Activated T-cell treated with anti-CD3 and anti-CD28 coated beads for 24 hours (primary cell): ENCODE data around the gene TIMM23B.
"Not testable (repeated sequence)": the region's sequence is repeated elsewhere in the genome, so short reads cannot be mapped to it uniquely, and the experiment has no call there.

Experiments used
- DNase-seq: peaks from one replicate; pipeline ENCODE4 v3.0.0-alpha.2; 2020; ENCODE audit warnings: low read depth

The TIMM23B gene, protein sequence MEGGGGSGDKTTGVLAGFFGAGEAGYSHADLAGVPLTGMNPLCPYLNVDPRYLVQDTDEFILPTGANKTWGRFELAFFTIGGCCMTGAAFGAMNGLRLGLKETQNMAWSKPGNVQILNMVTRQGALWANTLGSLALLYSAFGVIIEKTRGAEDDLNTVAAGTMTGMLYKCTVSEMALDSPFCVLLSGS

DNA sequence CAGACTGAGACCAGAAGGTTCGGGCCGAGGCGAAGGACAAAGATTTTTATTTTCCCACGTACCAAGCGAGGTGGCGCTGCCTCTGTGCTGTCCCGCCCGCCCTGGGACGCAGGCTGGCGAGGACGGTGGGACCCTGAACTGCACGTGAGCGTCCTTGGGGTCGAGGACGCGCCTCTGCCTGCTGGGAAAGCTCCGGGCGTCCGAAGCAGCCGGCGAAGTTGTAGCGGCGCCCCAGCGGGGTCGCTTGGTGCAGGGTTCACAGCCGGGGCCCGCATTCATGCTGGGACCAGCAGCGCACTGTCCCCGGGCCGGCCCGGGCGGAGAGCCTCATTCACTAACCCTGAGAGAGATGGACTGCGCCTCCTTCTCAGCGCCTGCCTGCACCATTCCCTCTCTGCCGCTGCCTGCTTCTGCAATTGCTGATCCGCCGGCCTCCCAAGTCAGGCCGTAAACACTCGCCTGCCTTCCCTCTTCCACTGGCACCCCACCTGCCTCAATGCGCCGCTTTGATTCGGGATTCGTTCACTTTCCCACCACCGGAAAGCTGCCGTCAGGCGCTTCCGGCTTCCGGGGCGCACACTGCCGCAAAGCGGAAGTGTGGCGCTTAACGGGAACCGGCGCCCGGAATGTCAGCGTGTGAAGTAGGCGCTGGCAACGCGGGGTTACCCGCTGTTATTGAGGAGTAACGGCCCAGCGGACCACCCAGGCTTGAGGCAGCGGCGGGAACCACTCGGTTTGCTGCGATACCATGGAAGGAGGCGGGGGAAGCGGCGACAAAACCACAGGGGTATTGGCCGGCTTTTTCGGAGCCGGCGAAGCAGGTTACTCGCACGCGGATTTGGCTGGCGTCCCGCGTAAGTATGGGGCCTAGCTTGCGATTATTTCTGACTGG, at the start of gene TIMM23B, which contains the start of gene PARG:
Gene TIMM23B, plus strand, starts transcription at position 607 of the 892 bp plus-strand sequence. Its CDS starts 142 bp downstream, at position 749.
Gene PARG, minus strand, starts transcription at position 581 of the 892 bp plus-strand sequence. Its CDS starts 302 bp downstream, at position 279.
- peak; percentile 78 for DNase-seq

DNA sequence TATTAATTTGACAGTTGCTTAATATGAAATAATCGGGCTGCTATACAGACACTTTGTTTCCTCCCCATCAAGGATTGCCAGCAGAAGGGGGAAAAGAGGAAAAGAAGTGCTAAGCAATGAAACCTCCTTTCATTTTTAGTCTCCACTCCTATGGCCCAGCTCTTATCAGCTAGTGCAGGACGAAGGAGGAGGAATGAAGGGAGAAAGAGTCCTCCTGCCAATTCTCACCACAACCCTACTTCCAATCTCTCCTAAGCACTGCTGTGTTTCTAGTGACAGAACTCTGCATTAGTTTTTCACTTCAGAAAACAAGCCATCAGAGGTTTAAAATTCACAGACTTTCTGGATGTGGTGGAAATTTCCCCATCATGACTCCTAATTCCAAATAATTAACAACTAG, 41.9 kb upstream of the TIMM23B start:
- DNase-seq: not testable (repeated sequence)

DNA sequence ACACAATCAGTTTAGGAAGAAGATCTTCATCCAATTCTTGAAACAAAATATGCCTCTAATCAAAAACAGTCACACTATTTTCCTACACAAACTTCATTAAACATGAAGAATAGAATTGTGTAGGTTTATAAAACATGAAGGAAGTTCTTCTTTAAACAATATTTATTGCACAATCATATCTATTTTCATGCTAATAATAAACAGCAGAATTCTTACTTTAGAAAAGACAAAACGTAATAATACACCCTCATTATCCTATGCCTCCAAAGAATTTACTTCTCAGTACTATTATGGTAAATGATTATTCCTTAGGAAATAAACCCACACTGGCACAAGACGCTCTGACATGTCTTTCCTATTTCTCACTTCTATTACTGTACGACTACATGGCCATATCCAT, 41.4 kb upstream of the TIMM23B start:
- not testable (repeated sequence) for DNase-seq

DNA sequence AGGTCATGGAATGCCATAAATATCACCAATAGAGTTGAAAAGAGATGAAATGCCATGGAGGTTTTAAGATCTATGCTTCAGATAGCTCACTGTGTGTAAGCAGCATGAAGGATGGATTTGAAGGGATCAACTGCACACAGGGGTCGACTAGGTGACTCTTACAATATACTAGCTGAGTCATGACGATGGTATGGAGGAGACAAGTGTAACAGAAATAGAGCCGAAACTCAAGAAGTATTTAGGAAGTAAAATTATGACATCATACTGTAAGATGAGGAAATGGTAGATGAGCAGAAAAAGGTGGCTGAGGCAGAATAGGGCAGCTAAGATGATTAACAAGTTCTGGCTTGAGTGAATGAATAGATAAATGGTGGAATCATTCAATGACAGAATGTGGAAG, 38.0 kb upstream of the TIMM23B start:
- not testable (repeated sequence) for DNase-seq

DNA sequence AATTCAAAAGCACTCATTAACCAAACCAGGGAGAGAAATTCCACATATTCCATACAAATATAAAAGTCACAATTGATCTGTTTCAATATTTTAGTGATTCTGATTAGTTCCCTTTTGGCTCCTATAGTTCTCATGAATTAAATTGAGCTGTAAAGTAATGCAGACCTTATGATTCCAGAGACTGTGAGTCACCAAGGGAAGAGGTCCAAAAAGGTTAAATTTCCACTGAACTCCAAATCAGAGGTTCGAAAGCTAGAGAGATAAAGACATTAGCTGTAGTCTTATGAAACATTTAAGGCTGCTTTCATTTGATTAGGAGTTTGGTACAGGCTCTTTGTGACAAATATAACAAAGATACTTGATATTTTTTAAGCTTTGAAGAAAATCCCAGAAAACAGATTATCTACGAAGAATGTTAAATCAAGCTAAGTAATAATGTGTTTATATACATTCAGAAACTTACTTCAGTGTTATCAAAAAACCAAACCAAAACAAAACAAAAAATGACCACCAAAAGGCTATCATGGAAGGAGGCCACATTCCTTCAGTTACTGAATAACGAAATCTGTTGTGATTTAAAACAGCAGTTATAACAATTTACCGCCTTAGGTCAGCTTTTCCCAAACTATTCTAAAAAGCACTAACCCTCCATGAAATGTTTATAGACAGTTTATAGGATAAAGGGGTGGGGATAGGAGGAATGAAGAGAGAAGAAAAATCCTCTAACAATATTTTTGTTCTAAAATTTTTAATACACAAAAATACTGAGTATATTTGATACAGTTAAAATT, 33.4 kb upstream of the TIMM23B start:
- not testable (repeated sequence) for DNase-seq

DNA sequence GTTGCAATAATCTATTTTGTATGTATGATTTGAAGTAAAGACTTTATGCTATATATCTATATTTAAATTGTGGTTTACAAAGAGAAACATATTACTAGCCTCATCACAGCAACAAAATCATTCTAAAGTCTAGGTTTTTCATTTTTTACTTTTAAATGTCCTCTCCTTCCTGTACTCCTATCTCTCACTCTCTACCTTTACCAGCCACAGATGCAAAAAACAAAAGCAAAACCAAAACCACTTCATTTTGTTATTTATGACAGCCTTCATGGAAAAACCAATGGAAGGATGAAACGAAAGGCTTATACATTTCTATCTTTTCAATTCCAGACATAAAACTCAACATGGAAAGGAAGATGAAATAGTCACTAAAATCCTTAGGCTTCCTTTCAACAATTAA, 31.6 kb upstream of the TIMM23B start:
- not testable (repeated sequence) for DNase-seq

DNA sequence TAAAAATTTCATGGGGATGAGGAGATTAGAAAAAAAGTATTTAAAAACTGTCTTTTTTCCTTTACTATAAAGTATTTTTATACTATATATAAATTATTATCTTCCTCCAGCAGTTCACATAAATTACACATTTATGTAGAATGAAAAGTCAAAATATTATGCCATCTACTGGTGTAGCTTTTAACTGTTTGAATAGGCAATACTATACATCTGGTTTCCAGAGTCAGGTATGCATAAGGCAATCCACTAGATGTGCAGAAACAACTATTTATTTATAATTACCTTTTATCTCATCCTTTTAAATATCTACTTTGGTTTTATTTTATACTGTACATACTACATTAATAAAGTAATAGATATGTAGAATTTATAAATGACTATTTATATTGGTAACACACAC, 25.4 kb upstream of the TIMM23B start:
- DNase-seq: not testable (repeated sequence)

DNA sequence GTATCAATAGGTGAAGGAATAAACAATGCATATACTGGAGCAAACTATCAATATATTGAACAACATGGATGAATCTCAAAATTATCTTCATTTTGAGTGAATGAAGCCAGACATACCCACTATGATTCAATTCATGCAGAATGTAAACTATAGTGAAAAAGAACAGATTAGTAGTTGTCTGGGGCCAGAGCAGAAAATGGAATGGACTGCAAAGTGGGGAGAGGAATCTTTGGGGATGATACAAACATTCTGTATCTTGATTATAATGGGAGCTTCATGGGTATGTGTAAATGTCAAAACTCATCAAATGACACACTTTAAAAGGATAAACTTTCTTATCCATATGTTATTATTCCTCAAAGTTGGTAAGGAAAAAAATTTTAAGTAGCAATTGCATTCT, 23.9 kb upstream of the TIMM23B start:
- DNase-seq: not testable (repeated sequence)

DNA sequence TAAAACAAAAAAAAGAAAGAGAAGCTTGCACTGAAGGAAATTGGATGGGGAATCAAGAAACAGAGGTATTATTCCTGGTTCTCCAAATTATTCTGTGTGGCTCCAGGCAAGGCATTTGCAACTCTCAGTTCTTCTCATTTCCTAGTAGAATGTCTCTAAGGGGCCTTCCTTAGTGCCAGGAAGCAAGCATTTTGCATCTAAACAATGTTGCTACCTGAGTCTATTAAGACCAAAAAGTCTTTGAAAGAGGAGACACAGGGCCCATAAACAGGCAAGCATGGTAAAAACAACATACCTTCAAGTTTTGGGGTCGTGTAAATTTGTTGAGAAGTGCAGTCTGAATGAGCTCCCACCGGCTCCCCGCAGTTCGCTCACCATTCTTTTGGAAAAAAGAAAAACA, 19.8 kb upstream of the TIMM23B start:
- not testable (repeated sequence) for DNase-seq

DNA sequence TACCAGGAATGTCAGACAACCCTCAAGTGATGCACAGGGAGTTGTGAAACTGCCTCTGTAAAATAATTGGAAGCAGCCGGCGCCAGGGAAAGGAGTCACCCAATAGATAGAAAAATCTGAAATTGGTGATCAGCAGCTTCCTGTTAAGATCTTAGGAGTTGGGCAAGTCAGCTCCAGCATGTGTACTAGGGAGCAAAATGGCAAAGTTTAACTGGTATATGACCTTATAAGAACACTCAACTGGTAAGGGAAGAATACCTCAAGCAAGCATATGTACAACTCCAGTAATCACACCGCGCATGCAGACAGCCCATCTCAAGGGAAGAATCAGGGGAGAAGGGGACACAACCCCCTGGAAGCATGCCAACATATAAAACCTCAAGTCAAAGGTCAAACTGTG, 18.3 kb upstream of the TIMM23B start:
- not testable (repeated sequence) for DNase-seq

DNA sequence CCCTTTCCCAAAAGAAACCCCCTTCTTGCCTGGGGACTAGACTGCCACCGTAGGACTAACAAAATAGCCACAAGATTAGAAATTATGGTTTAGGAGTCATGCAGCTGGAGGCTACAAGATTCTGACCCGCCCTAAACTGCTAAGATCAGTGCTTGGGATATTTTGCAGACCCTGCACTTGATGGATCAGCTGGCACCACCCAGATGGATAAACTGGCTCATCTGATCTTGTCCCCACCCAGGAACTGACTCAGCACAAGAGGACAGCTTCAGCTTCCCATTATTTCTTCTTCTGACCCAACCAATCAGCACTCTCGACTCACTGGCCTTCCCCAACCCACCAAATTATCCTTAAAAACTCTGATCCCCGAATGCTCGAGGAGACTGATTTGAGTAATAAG, 10.6 kb upstream of the TIMM23B start:
- not testable (repeated sequence) for DNase-seq

DNA sequence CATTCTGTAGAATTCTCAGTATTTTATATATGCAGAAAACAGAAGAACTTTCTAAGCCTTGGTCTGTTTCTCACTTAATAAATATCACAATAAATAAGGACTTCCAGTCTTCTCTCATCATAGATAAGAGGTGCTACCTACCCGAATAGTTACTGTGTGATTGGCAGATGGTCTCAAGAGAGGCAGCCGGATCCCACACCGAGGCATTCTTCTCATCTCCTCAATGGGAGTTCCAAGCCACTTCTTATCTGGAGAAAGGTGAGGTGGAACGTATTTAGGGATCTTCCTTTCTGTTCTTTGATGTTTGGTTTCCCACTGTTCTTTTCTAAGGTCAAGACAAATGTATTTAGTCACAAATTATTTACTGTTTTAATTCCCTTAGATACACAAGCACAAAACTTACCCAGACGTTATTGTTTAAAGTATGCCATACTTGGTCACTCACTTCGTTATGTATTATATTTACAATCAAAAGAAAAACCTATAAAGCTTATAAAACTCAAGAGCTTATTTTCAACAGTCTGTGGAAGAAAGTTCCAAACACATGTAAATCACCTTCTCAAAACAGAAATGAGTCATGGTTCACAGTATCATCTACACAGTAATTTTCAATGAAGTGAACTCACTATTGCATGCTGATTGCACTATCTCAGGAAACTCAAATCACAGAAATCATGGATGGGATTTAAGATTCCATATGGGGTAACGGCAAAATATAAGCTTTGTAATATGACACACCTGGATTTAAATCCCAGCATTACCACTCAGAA, 9.7 kb upstream of the TIMM23B start:
- DNase-seq: not testable (repeated sequence)

DNA sequence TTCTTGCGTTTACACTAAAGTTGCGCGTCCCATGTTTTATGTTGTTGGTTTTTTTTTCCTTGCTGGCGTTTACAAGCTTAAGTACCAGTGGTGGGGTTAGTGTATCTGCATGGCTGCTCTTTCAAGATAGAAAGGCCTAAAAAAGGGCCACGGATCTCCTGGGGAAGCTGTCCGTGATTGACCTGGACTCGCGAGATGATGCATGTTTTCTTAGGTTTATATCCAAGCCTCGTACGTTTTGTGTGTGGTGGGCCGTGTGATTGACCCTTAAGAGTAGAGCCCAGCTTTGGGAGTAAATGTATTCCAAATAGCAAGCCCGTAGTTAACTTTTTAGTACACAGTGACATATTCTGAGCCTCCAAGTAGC, 469 bp downstream of the TIMM23B start:
- not testable (repeated sequence) for DNase-seq

DNA sequence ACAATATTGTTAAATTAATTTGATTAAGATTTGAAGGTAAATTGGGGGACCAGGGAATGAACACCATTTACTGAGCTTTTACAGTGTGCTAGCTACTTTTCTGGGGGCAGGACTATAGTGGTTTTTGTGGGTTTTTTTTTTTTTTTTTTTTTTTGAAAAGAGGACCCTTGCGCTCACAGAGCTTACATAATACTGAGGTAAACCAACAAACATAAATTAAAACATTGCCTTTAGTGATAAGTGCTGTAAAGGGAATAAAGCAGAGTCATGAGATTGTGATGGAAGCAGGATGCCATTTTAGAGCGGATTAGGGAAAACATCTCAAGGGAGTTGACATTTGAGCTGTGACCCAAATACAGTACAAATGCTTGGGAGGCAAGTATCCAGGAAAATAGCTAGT, 1.8 kb downstream of the TIMM23B start:
- not testable (repeated sequence) for DNase-seq

DNA sequence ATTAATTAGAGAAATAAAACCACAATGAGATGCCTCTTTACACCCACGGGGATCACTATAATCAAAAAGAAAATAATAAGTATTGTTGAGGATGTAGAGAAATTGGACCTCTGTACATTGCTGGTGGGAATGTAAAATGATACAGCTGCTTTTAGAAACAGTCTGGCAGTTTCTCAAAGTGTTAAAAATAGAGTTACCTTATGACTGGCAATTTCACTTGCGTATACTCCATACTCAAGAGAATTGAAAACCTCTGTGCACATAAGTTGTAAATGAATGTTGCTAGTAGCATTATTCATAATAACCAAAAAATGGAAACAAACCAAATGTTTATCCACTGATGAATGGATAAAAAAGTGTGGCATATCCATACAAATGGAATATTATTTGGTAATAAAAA, 6.3 kb downstream of the TIMM23B start:
- DNase-seq: not testable (repeated sequence)

DNA sequence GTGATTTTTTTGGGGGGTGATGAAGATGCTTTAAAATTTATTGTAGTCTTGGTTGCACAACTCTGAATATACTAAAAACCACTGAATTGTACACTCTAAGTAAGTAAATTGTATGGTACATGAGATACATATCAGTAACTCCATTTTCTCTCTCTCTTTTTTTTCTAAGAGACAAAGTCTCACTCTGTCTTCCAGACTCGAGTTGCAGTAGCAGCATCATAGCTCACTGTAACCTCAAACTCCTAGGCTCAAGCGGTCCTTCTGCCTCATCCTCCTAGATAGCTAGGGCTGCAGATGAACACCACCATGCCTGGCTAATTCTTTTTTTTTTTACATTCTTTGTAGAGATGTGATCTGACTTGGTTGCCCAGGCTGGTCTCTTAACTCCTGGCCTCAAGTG, 6.9 kb downstream of the TIMM23B start:
- DNase-seq: not testable (repeated sequence)

DNA sequence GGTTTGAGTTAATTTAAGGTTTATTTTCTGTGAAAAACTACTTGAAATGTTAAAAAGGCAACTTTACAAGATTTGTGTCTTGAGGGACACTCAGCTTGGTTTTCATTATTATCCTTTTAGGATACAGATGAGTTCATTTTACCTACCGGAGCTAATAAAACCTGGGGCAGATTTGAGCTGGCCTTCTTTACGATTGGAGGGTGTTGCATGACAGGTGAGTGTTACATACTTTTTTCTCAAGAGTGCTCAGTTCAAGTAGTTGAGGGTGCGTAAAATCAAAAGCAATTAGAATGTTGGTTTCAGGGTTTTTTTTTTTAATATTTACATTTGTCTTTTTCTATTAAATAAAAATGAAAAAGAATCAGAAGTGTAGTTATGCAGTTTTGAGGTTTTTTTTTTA, 10.2 kb downstream of the TIMM23B start:
- DNase-seq: not testable (repeated sequence)

DNA sequence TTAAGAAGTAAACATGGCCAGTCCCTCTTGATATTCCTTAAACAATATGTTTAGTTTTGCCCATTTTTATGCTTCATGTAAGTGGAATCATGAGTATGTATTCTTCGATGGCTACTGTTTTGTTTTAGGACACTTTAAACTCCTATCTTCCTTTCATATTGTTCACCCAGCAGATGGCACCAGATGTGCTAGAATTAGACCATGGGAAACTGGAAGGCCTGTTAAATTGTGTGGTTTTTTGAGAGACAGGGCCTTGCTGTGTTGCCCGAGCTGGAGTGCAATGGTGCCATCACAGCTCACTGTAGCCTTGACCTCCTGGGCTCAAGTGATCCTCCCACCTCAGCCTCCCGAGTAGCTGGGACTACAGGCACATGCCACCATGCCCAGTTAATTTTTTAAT, 11.3 kb downstream of the TIMM23B start:
- not testable (repeated sequence) for DNase-seq

DNA sequence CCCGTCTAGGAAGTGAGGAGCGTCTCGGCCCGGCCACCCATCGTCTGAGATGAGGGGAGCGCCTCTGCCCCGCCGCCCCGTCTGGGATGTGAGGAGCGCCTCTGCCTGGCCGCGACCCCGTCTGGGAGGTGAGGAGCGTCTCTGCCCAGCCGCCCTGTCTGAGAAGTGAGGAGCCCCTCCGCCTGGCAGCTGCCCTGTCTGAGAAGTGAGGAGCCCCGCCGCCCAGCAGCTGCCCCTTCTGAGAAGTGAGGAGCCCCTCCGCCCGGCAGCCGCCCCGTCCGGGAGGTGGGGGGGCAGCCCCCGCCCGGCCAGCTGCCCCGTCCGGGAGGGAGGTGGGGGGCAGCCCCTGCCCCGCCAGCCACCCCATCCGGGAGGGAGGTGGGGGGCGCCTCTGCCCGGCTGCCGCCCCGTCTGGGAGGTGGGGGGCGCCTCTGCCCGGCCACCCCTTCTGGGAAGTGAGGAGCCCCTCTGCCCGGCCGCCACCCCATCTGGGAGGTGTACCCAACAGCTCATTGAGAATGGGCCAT, 28.5 kb downstream of the TIMM23B start:
- not testable (repeated sequence) for DNase-seq

DNA sequence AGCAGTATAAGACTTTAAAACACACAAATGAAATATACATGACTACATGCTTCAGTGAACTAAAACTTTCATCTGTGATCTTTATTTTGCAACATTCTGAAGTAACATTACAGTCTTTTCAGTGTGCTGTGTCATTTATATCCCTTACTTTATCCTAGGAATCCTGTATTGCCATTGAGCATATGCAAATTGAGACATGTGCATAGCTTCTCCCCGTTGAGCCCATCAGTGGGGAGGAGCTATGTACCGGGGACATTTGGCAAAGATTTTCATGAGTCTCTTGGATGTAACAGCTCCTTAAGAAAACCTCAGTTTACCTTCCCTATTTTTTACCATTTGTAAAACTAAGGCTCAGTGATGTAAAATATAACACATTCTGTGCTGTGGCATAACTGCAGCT, 29.6 kb downstream of the TIMM23B start:
- DNase-seq: not testable (repeated sequence)

DNA sequence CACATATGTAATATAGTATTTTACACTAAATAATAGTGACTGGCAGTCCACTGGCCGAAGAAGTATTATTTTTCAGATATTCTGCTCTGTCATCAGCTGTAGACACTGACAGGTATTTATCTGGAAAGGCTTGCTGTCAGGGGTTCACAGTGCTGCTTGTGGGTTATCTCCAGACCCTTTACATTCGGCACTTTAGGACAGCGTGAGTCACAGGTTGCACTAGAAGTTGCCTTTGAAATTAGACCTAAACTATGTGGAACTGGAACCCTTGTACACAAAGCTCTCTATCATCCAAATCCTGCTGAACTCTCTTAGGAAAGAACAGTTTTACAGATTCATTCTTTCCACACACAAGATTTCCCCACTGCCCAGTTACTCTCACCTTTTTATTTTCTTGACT, 30.2 kb downstream of the TIMM23B start:
- DNase-seq: not testable (repeated sequence)
